GM21390 (cell line): ENCODE results near the gene EFCAB11.
A peak's percentile ranks its signal among the peaks of the same experiment; 100 is the strongest.

Source experiments
- ATAC-seq: cut with Tn5 transposase; IDR thresholded peaks from one replicate; pipeline ENCODE4 v1.9.1; 2021; ENCODE audit not compliant: unreplicated experiment

EFCAB11 gene

GRCh38 chr14:89957791-89958190, 3.3 kb upstream of the EFCAB11 start:
- no peak for ATAC-seq

GRCh38 chr14:89957376-89957775, 2.8 kb upstream of the EFCAB11 start:
- ATAC-seq: no peak

- ATAC-seq: no peak
Observed at GRCh38 chr14:89956661-89957009, 2.1 kb upstream of the EFCAB11 start.

- peak; percentile 59 for ATAC-seq
Observed at GRCh38 chr14:89955745-89956660, 1.5 kb upstream of the EFCAB11 start, which contains the start of gene TDP1. Gene TDP1, plus strand, starts transcription at chr14:89955927. Its CDS starts 7,188 bp downstream, at chr14:89963115.

- peak; percentile 10 for ATAC-seq
Observed at GRCh38 chr14:89955022-89955744, 653 bp upstream of the EFCAB11 start.

GRCh38 chr14:89953602-89954001, 928 bp downstream of the EFCAB11 start:
- no peak for ATAC-seq

- no peak for ATAC-seq
Observed at GRCh38 chr14:89952576-89952975, 2.0 kb downstream of the EFCAB11 start.

GRCh38 chr14:89947344-89947743, 7.2 kb downstream of the EFCAB11 start:
- no peak for ATAC-seq

GRCh38 chr14:89941830-89942377, 12.6 kb downstream of the EFCAB11 start:
- no peak for ATAC-seq

GRCh38 chr14:89936654-89937185, 17.8 kb downstream of the EFCAB11 start:
- no peak for ATAC-seq

GRCh38 chr14:89933002-89933401, 21.5 kb downstream of the EFCAB11 start:
- no peak for ATAC-seq

GRCh38 chr14:89927186-89927865, 27.2 kb downstream of the EFCAB11 start:
- ATAC-seq: no peak

- ATAC-seq: no peak
Observed at GRCh38 chr14:89926694-89927093, 27.8 kb downstream of the EFCAB11 start.

- no peak for ATAC-seq
Observed at GRCh38 chr14:89924268-89924667, 30.3 kb downstream of the EFCAB11 start.

- ATAC-seq: no peak
Observed at GRCh38 chr14:89922031-89922907, 32.3 kb downstream of the EFCAB11 start.

- ATAC-seq: no peak
Observed at GRCh38 chr14:89921346-89921745, 33.2 kb downstream of the EFCAB11 start.

- ATAC-seq: no peak
Observed at GRCh38 chr14:89920056-89920455, 34.5 kb downstream of the EFCAB11 start.

- ATAC-seq: no peak
Observed at GRCh38 chr14:89918721-89919120, 35.8 kb downstream of the EFCAB11 start.

GRCh38 chr14:89915114-89915878, 39.2 kb downstream of the EFCAB11 start:
- ATAC-seq: peak; percentile 58
